Endothelial cell (in vitro differentiated cells): Measurements from ENCODE around the gene ITPR3. TPM values are rescaled to one million over a fixed set of nuclear protein-coding genes. Genes with fewer than 3 reads are reported as not detected.

Experiments
- DNase-seq: peaks from one replicate; pipeline ENCODE4 v3.0.0; 2021; ENCODE audit warnings: low spot score
- H3K27ac Mint-ChIP-seq: one replicate; pipeline ENCODE4 v1.8.0; 2021; ENCODE audit warnings: mixed read lengths, inconsistent platforms; ENCODE audit not compliant: unreplicated experiment
- H3K27me3 Mint-ChIP-seq: one replicate; pipeline ENCODE4 v1.8.0; 2021; ENCODE audit warnings: mild to moderate bottlenecking, moderate library complexity, mixed read lengths, inconsistent platforms; ENCODE audit not compliant: unreplicated experiment
- H3K36me3 Mint-ChIP-seq: one replicate; pipeline ENCODE4 v1.8.0; 2021; ENCODE audit warnings: mild to moderate bottlenecking, low read depth, mixed read lengths, inconsistent platforms; ENCODE audit not compliant: unreplicated experiment
- H3K4me1 Mint-ChIP-seq: one replicate; pipeline ENCODE4 v1.8.0; 2021; ENCODE audit warnings: mild to moderate bottlenecking, mixed read lengths, inconsistent platforms; ENCODE audit not compliant: unreplicated experiment
- H3K4me3 Mint-ChIP-seq: one replicate; pipeline ENCODE4 v1.8.0; 2021; ENCODE audit warnings: mild to moderate bottlenecking, mixed read lengths, inconsistent platforms; ENCODE audit not compliant: unreplicated experiment
- H3K9me3 Mint-ChIP-seq: one replicate; pipeline ENCODE4 v1.8.0; 2021; ENCODE audit warnings: mixed read lengths, inconsistent platforms; ENCODE audit not compliant: unreplicated experiment
- CTCF ChIP-seq: fragments of 200-600 bp; sonication (generic); IDR thresholded peaks from one replicate; pipeline ENCODE4 v1.5.0; 2021; ENCODE audit warnings: antibody characterized with exemption; ENCODE audit not compliant: unreplicated experiment
- total RNA-seq: library from RNA; stranded (reverse); fragmentation: NEBNext Ultra II Directional; extraction: Animal tissue kit (Norgen Biotek cat#: 25700); gene quantifications from one replicate; pipeline ENCODE4 v1.2.1, GENCODE V29; 2021; ENCODE audit not compliant: unreplicated experiment

The ITPR3 gene
- total RNA-seq, 1 donor from 2014 or later, result 124 TPM

- Mint-ChIP-seq H3K4me3 (no peak overlapping the region), H3K36me3 (no peaks in the 10 kb centered on the region), H3K9me3 (no peaks in the 10 kb centered on the region), H3K27ac (no peak overlapping the region), H3K27me3 (peaks cover 4% of the 10 kb centered on the region), H3K4me1 (peaks cover 2% of the 10 kb centered on the region)
- no peak for DNase-seq
- TF ChIP-seq CTCF, result no peak
Observed at GRCh38 chr6:33717934-33718455, 96.9 kb downstream of the ITPR3 start.

DNA sequence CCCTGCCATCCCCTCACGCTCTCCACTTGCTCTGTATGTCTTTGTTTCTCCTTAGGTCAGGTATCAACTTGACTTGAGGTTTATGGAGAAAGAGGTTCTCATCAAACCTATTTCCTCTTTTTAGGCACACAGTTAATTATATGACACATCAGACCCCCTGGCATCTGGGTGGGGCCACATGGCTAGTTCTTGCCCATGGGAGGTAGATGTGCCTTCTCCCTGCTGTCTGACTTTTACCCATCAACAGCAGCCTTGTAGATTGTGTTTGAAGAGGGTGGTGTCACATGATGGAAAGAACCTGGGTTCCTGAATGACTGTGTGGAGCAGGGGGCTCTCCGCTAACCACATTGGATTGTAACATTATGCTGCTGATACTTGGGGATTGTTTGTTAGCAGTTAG is 97.6 kb downstream of the ITPR3 start:
- Mint-ChIP-seq H3K36me3 (no peaks in the 10 kb centered on the region), H3K4me1 (peaks cover 2% of the 10 kb centered on the region), H3K4me3 (no peak overlapping the region), H3K27me3 (peaks cover 4% of the 10 kb centered on the region), H3K9me3 (no peaks in the 10 kb centered on the region), H3K27ac (no peak overlapping the region)
- no peak for TF ChIP-seq CTCF
- no peak for DNase-seq

GRCh38 chr6:33719326-33719987 is 98.3 kb downstream of the ITPR3 start:
- H3K4me3 Mint-ChIP-seq, result no peak overlapping the region
- H3K27ac Mint-ChIP-seq, result no peak overlapping the region
- peaks cover 2% of the 10 kb centered on the region for H3K4me1 Mint-ChIP-seq
- no peaks in the 10 kb centered on the region for H3K36me3 Mint-ChIP-seq
- no peak for TF ChIP-seq CTCF
- peaks cover 4% of the 10 kb centered on the region for H3K27me3 Mint-ChIP-seq
- H3K9me3 Mint-ChIP-seq, result no peaks in the 10 kb centered on the region
- no peak for DNase-seq

DNA sequence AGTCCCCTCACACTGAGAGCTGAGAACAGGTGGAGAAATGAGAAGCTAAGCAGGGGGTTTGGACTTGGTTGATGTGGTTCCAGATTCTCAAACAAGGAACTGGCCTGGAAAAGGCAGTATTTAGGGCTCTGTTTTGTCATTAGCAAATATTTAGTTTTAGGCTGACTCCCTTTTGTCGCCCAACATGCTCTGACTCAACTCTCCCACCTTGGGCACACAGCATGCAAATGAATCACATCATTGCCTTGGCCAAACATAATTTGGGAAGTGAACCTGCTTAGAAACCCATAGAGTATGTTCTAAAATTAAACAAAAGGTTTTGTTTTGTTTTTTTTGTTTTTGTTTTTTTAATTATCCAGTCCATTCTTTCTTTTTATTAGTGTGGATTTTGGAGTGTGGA is 99.9 kb downstream of the ITPR3 start:
- Mint-ChIP-seq H3K4me3 (no peak overlapping the region), H3K4me1 (no peaks in the 10 kb centered on the region), H3K9me3 (no peaks in the 10 kb centered on the region), H3K36me3 (no peaks in the 10 kb centered on the region), H3K27ac (no peak overlapping the region), H3K27me3 (peaks cover 4% of the 10 kb centered on the region)
- no peak for DNase-seq
- TF ChIP-seq CTCF, result no peak

DNA sequence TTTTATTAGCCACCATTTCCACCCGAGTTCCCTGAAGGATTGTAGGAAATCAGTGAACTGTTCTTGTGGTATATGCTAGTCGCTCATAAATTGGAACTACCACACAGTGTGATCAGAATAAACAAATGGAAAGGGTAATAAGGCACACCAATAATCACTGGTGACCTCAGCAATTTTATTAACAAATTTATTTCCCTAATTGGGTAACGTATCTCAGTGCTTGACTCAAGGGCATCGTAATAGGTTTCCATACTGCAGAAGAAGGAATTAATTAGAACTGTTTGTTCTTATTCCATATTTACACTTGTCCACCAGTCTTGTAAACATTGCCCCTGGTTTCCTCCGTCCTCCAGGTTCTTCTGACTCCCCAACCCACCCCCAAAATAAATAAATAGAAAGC is 100.4 kb downstream of the ITPR3 start:
- H3K36me3 Mint-ChIP-seq, result no peaks in the 10 kb centered on the region
- no peaks in the 10 kb centered on the region for H3K4me1 Mint-ChIP-seq
- no peak overlapping the region for H3K4me3 Mint-ChIP-seq
- no peak for DNase-seq
- H3K9me3 Mint-ChIP-seq, result no peaks in the 10 kb centered on the region
- peaks cover 4% of the 10 kb centered on the region for H3K27me3 Mint-ChIP-seq
- H3K27ac Mint-ChIP-seq, result no peak overlapping the region
- TF ChIP-seq CTCF, result no peak
